Measurements from ENCODE around the gene TECPR2.

DNA sequence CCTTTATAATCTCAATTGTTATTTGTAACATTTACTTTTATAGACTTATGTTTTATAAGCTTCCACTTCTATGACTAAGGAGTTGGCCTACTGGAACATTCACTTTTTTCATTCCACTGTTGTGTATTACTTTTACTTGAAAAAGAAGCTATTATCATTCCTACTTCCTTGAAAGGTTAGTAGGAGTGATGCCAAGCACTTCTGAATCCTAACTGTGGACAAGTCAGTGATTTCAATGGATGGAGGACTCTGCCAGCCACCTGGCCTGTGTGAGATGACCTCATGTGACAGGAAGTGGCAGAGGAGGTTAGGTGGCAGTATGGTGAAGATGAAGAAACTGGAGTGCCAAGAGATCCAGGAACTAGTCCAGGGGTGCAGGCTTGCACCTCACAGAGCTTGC is 46.0 kb downstream of the TECPR2 start:
- TF ChIP-seq CTCF (IDR thresholded peaks at IDR 0.05; ENCODE audit: low read depth, low read length, poor library complexity, severe bottlenecking) = no peak
- TF ChIP-seq EZH2phosphoT487 (IDR thresholded peaks at IDR 0.05; ENCODE audit: borderline replicate concordance, low read length) = no peak

Measured in DOHH2 (cell line).